ENCODE results near the gene ROR2.

The ROR2 gene

DNA sequence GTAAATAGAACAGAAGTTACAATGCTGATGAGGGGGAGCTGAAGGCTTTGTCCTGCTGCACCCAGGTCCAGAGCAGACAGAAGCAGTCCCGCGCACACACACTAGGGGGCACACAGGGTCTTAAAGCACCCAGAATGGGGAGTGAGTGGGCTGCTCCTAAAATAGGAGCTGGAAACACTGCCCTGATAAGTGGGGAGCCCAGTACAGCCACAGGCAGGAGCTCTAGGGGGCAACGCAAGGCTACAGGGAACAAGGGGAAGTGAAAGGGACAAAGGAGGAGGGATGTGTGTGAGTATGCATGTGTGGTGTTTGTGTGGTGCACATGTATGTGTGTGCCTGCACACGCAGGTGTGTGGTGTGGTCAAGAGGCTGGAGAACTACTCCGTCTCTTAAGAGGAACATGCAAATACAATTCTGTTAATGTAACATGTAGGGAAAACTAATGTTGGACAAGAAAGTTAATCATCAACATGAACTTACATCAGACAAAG, 191.5 kb downstream of the ROR2 start:
- Histone ChIP-seq H3K9me3 (no peaks in the 10 kb centered on the region), H4K20me1 (no peaks in the 10 kb centered on the region), H3K4me2 (no peak overlapping the region), H3K4me3 (no peak overlapping the region), H3K4me1 (no peaks in the 10 kb centered on the region), H3K36me3 (no peaks in the 10 kb centered on the region), H3K27me3 (no peaks in the 10 kb centered on the region), H3K9ac (no peak overlapping the region), H3K27ac (no peak overlapping the region)
- no peak for TF ChIP-seq Cebpa-rat (IDR thresholded peaks at IDR 0.05)

DNA sequence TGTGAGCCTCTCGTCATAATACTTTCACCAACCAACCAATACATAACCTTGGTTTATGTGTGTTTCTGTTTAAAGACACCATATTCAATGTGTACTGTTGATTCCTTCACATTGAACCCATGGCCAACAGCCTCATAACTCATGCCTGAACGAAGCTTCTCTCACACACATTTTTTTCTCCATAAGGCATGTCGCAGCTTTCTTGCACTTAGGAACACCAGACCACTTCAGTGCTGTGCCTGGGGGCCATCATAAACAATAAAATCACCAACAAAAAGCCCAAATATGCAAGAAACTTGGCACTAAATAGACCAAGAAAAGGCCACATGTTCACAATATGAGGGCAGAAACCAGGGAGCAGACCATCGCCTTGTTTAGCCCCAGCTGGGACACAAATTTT, 192.2 kb downstream of the ROR2 start:
- H3K9ac ChIP-seq = no peak overlapping the region
- no peak overlapping the region for H3K4me3 ChIP-seq
- H4K20me1 ChIP-seq = no peaks in the 10 kb centered on the region
- H3K9me3 ChIP-seq = no peaks in the 10 kb centered on the region
- H3K4me1 ChIP-seq = no peaks in the 10 kb centered on the region
- H3K27me3 ChIP-seq = no peaks in the 10 kb centered on the region
- TF ChIP-seq Cebpa-rat (IDR thresholded peaks at IDR 0.05) = no peak
- no peak overlapping the region for H3K4me2 ChIP-seq
- H3K27ac ChIP-seq = no peak overlapping the region
- no peaks in the 10 kb centered on the region for H3K36me3 ChIP-seq

DNA sequence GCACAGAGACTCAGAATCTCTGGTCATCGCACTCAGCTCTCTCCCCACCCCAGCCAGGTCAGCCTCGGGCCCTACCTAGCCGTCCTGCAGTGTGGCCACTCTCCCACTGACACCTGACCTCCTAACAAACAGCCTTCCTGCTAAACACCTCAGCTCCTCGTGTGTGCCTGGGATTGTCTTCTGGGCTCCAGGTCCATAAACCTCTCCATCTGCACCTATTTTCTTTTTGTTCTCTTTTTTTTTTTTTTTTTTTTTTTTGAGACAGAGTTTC, 193.6 kb downstream of the ROR2 start:
- no peak overlapping the region for H3K27ac ChIP-seq
- H3K9ac ChIP-seq = no peak overlapping the region
- no peak overlapping the region for H3K4me3 ChIP-seq
- H3K4me1 ChIP-seq = no peaks in the 10 kb centered on the region
- no peak overlapping the region for H3K4me2 ChIP-seq
- no peak for TF ChIP-seq Cebpa-rat (IDR thresholded peaks at IDR 0.05)
- no peaks in the 10 kb centered on the region for H4K20me1 ChIP-seq
- no peaks in the 10 kb centered on the region for H3K36me3 ChIP-seq
- H3K9me3 ChIP-seq = no peaks in the 10 kb centered on the region
- no peaks in the 10 kb centered on the region for H3K27me3 ChIP-seq

DNA sequence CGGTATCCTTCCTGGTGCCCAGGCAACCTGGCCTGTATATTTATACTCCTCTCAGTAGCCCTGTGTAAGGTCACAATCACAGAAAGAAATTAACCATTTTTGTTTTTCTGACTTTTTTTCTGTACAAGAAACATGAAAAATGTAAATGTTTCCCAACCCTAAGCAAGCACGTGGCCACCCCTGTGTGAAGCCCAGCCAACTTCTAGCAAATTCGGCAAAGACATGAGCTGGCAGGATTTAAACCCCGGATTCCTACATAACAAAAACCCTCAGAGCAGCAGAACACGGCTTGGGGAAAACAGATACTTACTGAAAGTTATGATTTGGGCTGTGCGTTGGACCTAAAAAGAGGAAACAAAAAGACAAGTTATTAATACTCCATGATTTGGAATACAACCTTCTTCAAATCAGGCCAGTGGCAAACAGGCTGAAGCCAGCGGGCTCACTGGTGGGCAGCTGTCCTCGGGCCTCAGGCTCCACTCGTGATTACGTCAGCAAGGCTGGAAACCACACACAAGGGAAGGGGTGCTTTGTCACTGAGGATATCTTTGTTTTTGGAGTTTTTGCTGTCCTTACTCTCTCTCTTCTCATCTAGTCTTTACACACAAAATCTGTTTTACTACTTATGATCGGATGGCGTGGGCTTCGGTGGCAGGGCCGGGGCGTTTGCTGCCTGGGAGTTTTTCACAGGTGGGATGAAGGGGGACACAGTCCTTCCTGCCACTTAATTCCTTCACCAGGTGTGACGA, 194.1 kb downstream of the ROR2 start:
- Histone ChIP-seq H4K20me1 (no peaks in the 10 kb centered on the region), H3K9me3 (no peaks in the 10 kb centered on the region), H3K9ac (no peak overlapping the region), H3K4me1 (no peaks in the 10 kb centered on the region), H3K4me3 (no peak overlapping the region), H3K27me3 (no peaks in the 10 kb centered on the region), H3K4me2 (no peak overlapping the region), H3K36me3 (no peaks in the 10 kb centered on the region), H3K27ac (no peak overlapping the region)
- TF ChIP-seq Cebpa-rat (IDR thresholded peaks at IDR 0.05) = no peak

DNA sequence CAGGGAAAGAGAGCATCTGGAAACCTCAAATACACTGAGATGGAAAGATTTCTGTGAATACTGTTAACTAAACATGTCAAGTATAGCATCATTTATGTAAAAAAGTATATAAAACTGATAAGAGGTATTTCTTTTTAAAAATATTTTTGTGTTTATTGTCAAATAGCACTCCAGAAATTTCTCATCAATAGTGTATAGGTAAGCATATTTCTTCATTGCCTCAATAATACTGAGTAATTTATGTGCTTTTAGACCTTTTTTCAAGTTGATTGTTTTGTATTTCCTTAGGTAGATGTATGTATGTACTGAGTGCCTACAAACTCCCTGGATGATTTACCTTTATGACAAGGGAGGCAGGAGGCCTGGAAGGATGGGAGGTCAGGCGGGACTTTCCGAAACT, 196.3 kb downstream of the ROR2 start:
- no peaks in the 10 kb centered on the region for H3K4me1 ChIP-seq
- H3K4me2 ChIP-seq = no peak overlapping the region
- no peak overlapping the region for H3K4me3 ChIP-seq
- H3K27ac ChIP-seq = no peak overlapping the region
- no peaks in the 10 kb centered on the region for H4K20me1 ChIP-seq
- no peak overlapping the region for H3K9ac ChIP-seq
- no peak for TF ChIP-seq Cebpa-rat (IDR thresholded peaks at IDR 0.05)
- H3K9me3 ChIP-seq = no peaks in the 10 kb centered on the region
- no peaks in the 10 kb centered on the region for H3K27me3 ChIP-seq
- H3K36me3 ChIP-seq = no peaks in the 10 kb centered on the region

DNA sequence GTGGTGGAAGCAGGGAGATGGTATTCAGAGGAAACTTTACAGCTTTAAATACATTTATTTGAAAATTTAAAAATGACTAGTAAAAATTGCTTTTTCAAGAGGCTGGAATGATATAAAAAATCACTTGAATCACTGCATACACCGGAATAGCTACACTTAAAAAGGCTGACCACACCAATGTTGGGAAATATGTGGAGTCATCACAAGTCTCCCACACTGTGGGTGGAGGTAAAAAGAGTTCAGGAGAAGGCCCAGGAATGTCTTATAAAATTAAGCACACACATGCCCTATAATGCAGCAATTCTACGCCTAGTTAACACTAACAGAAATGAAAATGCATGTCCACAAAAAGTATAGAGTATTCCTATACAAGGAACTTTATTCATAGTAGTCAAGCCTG, 198.1 kb downstream of the ROR2 start:
- no peak overlapping the region for H3K27ac ChIP-seq
- H3K9ac ChIP-seq = no peak overlapping the region
- H3K4me2 ChIP-seq = no peak overlapping the region
- H3K27me3 ChIP-seq = no peaks in the 10 kb centered on the region
- TF ChIP-seq Cebpa-rat (IDR thresholded peaks at IDR 0.05) = no peak
- H3K4me1 ChIP-seq = peaks cover 6% of the 10 kb centered on the region; the same call in 1 of the 2 replicates
- no peaks in the 10 kb centered on the region for H3K9me3 ChIP-seq
- H3K36me3 ChIP-seq = no peaks in the 10 kb centered on the region
- no peaks in the 10 kb centered on the region for H4K20me1 ChIP-seq
- no peak overlapping the region for H3K4me3 ChIP-seq

DNA sequence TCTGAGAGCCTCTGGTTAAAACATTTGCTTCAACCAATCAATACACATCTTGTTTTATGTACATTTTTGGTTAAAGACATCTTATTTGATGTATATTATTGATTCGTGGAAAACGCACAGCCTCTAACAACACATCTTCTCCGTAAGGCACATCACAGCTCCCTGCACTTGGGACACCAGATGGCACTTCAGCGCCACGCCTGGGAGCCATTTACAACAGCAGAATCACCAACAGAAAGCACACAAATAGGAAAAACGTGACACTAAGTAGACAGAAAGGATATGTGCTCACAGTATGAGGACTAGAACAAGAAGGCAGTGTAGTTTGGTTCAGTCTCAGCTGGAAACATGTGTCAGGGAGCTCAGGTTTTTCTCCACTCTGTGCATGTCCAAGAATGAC, 199.7 kb downstream of the ROR2 start:
- TF ChIP-seq Cebpa-rat (IDR thresholded peaks at IDR 0.05) = no peak
- no peaks in the 10 kb centered on the region for H3K9me3 ChIP-seq
- H3K27me3 ChIP-seq = no peaks in the 10 kb centered on the region
- H3K27ac ChIP-seq = no peak overlapping the region
- H3K9ac ChIP-seq = no peak overlapping the region
- H3K4me3 ChIP-seq = no peak overlapping the region
- no peak overlapping the region for H3K4me2 ChIP-seq
- no peaks in the 10 kb centered on the region for H3K36me3 ChIP-seq
- no peaks in the 10 kb centered on the region for H4K20me1 ChIP-seq
- H3K4me1 ChIP-seq = peaks cover 6% of the 10 kb centered on the region; the same call in 1 of the 2 replicates

DNA sequence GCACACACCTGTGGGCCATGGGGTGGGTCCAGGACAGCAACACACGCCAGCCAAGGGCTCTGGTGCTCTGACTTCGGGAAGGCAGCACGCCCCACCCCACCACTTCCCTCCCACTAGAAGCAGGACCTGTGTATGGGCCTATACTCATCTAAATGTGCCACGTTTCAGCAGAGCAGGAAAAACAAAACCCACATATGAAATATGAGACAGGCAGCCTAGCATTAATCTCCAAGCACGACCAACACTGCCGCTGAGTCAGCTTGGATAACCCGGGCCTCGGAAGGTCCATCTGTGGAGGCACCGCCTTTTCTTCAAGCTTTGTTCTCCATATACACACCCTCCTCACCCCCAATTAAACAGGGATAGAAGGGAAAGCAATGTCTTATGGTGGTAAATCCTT, 203.1 kb downstream of the ROR2 start:
- Histone ChIP-seq H3K27me3 (no peaks in the 10 kb centered on the region), H3K4me3 (no peak overlapping the region), H3K27ac (no peak overlapping the region), H3K4me1 (peaks cover 6% of the 10 kb centered on the region; the same call in 1 of the 2 replicates), H3K36me3 (no peaks in the 10 kb centered on the region), H3K9ac (no peak overlapping the region), H3K9me3 (no peaks in the 10 kb centered on the region), H4K20me1 (no peaks in the 10 kb centered on the region), H3K4me2 (no peak overlapping the region)
- no peak for TF ChIP-seq Cebpa-rat (IDR thresholded peaks at IDR 0.05)

DNA sequence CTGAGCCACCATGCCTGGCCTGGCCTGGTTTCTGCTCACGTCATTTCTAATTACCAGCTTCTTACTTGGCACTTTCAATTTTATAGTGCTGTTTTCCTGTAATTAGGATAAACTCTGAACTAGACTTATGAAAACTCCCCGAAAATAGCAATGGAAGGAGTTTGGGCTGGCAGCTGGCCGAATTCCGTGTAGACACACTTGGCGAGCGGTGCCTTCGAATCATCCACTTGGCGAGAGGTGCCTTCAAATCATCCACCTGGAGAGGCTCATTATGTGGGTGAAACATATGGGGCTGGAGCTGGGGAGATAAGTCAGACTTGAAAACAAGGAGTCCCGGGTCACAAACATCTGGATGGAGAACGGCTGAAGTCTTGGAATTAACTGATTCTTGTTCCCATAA, 203.7 kb downstream of the ROR2 start:
- no peaks in the 10 kb centered on the region for H3K9me3 ChIP-seq
- TF ChIP-seq Cebpa-rat (IDR thresholded peaks at IDR 0.05) = no peak
- H3K4me2 ChIP-seq = no peak overlapping the region
- peaks cover 6% of the 10 kb centered on the region; the same call in 1 of the 2 replicates for H3K4me1 ChIP-seq
- H4K20me1 ChIP-seq = no peaks in the 10 kb centered on the region
- H3K27ac ChIP-seq = no peak overlapping the region
- H3K4me3 ChIP-seq = no peak overlapping the region
- H3K27me3 ChIP-seq = no peaks in the 10 kb centered on the region
- H3K9ac ChIP-seq = no peak overlapping the region
- no peaks in the 10 kb centered on the region for H3K36me3 ChIP-seq

DNA sequence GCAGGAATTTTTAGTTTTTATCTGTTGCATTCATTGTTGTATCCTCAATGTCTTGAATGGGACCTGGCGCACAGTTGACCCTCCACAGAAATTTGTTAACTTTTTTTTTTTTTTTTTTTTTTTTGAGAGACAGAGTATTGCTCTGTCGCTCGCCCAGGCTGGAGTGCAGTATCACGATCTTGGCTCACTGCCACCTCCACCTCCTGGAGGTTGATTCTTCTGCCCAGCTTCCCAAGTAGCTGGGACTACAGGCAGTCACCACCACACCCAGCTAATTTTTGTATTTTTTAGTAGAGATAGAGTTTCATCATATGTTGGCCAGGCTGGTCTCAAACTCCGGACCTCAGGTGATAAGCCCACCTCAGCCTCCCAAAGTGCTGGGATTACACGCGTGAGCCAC, 205.9 kb downstream of the ROR2 start:
- Histone ChIP-seq H3K9ac (no peak overlapping the region), H3K27me3 (no peaks in the 10 kb centered on the region), H3K4me1 (peaks cover 6% of the 10 kb centered on the region; the same call in 1 of the 2 replicates), H3K4me2 (no peak overlapping the region), H3K9me3 (no peaks in the 10 kb centered on the region), H3K4me3 (no peak overlapping the region), H4K20me1 (no peaks in the 10 kb centered on the region), H3K36me3 (no peaks in the 10 kb centered on the region), H3K27ac (no peak overlapping the region)
- TF ChIP-seq Cebpa-rat (IDR thresholded peaks at IDR 0.05) = no peak

DNA sequence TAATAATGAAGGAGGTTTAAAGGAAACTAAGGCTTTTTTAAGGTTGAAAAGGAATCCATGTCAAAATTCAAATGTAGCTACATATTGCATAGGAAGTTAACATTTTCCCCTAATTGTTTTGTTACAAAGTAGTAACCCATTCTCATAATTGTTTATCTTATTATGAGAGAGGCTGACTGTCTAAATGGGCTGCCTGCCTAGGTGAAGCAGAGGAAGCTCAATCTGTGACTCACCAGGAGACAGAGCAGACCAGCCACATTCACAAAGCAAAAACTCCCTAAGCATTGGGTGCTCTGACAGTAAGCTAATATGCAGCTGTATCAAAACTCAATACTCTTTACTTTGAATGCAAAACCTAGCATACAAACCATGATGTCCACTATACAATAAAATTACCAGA, 208.5 kb downstream of the ROR2 start:
- Histone ChIP-seq H4K20me1 (no peaks in the 10 kb centered on the region), H3K4me3 (no peak overlapping the region), H3K9ac (no peak overlapping the region), H3K27ac (no peak overlapping the region), H3K27me3 (no peaks in the 10 kb centered on the region), H3K4me2 (no peak overlapping the region), H3K36me3 (no peaks in the 10 kb centered on the region), H3K9me3 (no peaks in the 10 kb centered on the region), H3K4me1 (no peaks in the 10 kb centered on the region)
- no peak for TF ChIP-seq Cebpa-rat (IDR thresholded peaks at IDR 0.05)

Data from BLaER1 (cell line).